Stimulated activated naive CD8-positive, alpha-beta T cell treated with anti-CD3 and anti-CD28 coated beads, Interleukin-15, Interleukin-2, amounts not matched to agents 100 ng/mL and 50 ng/mL, for 24 hours (primary cell): ENCODE results near the gene SRP68.

Experiments used
- H3K27ac Mint-ChIP-seq: one replicate; pipeline ENCODE4 v1.8.0; 2021; ENCODE audit warnings: mild to moderate bottlenecking, mixed read lengths
- H3K27me3 Mint-ChIP-seq: one replicate; pipeline ENCODE4 v1.8.0; 2021; ENCODE audit warnings: mixed read lengths
- H3K36me3 Mint-ChIP-seq: one replicate; pipeline ENCODE4 v1.8.0; 2021; ENCODE audit warnings: low read depth, mixed read lengths
- H3K4me1 Mint-ChIP-seq: one replicate; pipeline ENCODE4 v1.8.0; 2021; ENCODE audit warnings: low read depth, mixed read lengths
- H3K4me3 Mint-ChIP-seq: one replicate; pipeline ENCODE4 v1.8.0; 2021; ENCODE audit warnings: mild to moderate bottlenecking, mixed read lengths
- H3K9me3 Mint-ChIP-seq: one replicate; pipeline ENCODE4 v1.8.0; 2021; ENCODE audit warnings: mixed read lengths

The SRP68 gene

GRCh38 chr17:76025294-76025693, 47.0 kb downstream of the SRP68 start:
- Mint-ChIP-seq H3K4me1 (peaks cover 15% of the 10 kb centered on the region), H3K9me3 (no peaks in the 10 kb centered on the region), H3K27me3 (no peaks in the 10 kb centered on the region), H3K27ac (no peak overlapping the region), H3K4me3 (no peak overlapping the region), H3K36me3 (no peaks in the 10 kb centered on the region)

- H3K27ac Mint-ChIP-seq, result no peak overlapping the region
- H3K27me3 Mint-ChIP-seq, result no peaks in the 10 kb centered on the region
- H3K4me1 Mint-ChIP-seq, result peaks cover 8% of the 10 kb centered on the region
- H3K36me3 Mint-ChIP-seq, result no peaks in the 10 kb centered on the region
- no peak overlapping the region for H3K4me3 Mint-ChIP-seq
- no peaks in the 10 kb centered on the region for H3K9me3 Mint-ChIP-seq
Observed at GRCh38 chr17:76024353-76024752, 48.0 kb downstream of the SRP68 start.

DNA sequence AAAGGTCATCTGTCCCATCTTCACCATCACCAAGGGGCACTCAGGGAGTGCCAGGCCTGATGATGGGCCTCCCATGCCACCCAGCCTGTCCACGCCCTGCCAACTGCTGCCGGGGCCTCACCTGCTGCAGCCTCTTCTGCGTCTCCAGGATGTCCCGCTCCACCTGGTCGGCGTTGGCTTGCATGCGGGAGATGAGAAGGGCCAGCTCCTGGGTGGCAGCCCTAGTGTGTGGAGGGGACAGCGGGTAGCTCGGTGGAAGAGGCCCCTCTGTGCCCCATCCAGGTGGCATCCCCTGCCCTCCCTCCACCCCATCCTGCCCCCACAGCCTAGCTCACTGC, 48.4 kb downstream of the SRP68 start:
- Mint-ChIP-seq H3K4me1 (peaks cover 3% of the 10 kb centered on the region), H3K36me3 (no peaks in the 10 kb centered on the region), H3K27ac (no peak overlapping the region), H3K9me3 (no peaks in the 10 kb centered on the region), H3K27me3 (no peaks in the 10 kb centered on the region), H3K4me3 (no peak overlapping the region)

- Mint-ChIP-seq H3K36me3 (no peaks in the 10 kb centered on the region), H3K27me3 (no peaks in the 10 kb centered on the region), H3K4me3 (no peak overlapping the region), H3K27ac (no peak overlapping the region), H3K9me3 (no peaks in the 10 kb centered on the region), H3K4me1 (no peaks in the 10 kb centered on the region)
Observed at GRCh38 chr17:76022973-76023899, 49.1 kb downstream of the SRP68 start.

GRCh38 chr17:76022285-76022684, 50.0 kb downstream of the SRP68 start:
- Mint-ChIP-seq H3K27ac (no peak overlapping the region), H3K27me3 (no peaks in the 10 kb centered on the region), H3K4me3 (no peak overlapping the region), H3K9me3 (no peaks in the 10 kb centered on the region), H3K4me1 (no peaks in the 10 kb centered on the region), H3K36me3 (no peaks in the 10 kb centered on the region)

GRCh38 chr17:76019833-76020467, 52.4 kb downstream of the SRP68 start:
- no peaks in the 10 kb centered on the region for H3K4me1 Mint-ChIP-seq
- no peaks in the 10 kb centered on the region for H3K9me3 Mint-ChIP-seq
- no peak overlapping the region for H3K27ac Mint-ChIP-seq
- H3K27me3 Mint-ChIP-seq, result no peaks in the 10 kb centered on the region
- H3K4me3 Mint-ChIP-seq, result no peak overlapping the region
- no peaks in the 10 kb centered on the region for H3K36me3 Mint-ChIP-seq

DNA sequence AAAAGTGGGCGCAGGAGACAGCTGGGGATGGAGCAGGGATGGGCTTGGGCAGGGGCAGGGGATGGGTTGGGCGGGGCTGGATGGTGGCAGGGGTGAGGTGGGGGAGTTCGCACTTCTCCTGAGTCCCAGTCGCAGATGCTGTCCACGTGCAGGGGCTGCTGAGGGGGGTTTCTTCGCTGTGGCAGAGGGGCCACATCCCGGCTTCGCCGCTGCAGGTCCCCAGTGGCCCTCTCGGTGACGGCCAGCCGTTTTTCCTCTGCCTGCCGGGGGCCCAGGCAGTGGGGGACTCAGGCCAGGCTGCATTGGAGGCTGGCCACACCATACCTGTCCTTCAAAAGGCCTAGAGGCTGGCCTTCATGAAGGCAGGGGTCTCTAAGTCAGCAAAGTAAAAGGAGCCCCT, 53.5 kb downstream of the SRP68 start:
- H3K27me3 Mint-ChIP-seq, result no peaks in the 10 kb centered on the region
- no peaks in the 10 kb centered on the region for H3K36me3 Mint-ChIP-seq
- H3K4me1 Mint-ChIP-seq, result peaks cover 5% of the 10 kb centered on the region
- H3K27ac Mint-ChIP-seq, result no peak overlapping the region
- H3K9me3 Mint-ChIP-seq, result no peaks in the 10 kb centered on the region
- H3K4me3 Mint-ChIP-seq, result no peak overlapping the region

GRCh38 chr17:76018340-76018680, 54.0 kb downstream of the SRP68 start:
- Mint-ChIP-seq H3K4me3 (no peak overlapping the region), H3K27me3 (no peaks in the 10 kb centered on the region), H3K36me3 (no peaks in the 10 kb centered on the region), H3K27ac (no peak overlapping the region), H3K9me3 (no peaks in the 10 kb centered on the region), H3K4me1 (peaks cover 6% of the 10 kb centered on the region)

DNA sequence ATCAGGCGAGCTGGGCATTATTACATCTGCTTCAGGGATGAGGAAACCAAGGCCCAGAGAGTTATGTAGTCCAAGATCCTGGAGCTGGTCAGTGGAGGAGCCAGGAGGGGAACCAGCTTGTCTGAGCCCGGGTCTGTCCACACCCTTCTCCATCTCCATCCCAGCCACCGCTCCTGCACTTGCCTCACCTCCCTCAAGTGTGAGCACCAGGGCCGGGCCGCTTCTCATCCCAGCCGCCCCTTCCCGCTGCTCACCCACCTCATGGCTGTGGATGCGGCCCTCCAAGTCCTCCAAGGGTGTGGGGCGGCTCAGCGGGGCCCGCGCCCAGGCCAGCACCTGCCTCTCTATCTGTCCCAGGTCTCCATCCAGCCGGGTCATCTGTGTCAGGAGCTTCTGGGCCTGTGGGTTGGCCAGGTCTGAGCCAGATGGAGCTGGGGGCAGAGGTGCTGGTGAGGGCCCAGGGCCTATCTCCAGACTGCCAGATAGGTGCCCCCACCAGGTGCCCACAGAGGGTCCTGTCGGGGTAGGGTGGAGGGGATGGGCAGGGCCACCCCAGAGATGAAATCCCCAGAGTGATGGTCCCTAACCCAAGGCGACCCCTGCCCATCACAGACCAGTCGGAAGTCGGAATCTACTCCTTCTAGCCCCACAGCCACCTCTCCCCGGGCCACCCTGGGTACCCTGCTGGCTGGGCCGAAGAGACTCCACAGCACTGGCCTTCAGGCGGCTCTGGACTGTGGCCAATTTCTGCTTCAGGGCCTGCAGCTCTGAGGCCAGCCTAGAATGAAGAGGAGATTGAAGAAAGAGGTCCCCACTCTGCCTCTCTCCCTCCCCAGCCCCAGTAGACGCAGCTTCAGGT, 54.6 kb downstream of the SRP68 start:
- Mint-ChIP-seq H3K27ac (no peak overlapping the region), H3K4me1 (peaks cover 6% of the 10 kb centered on the region), H3K9me3 (no peaks in the 10 kb centered on the region), H3K27me3 (no peaks in the 10 kb centered on the region), H3K4me3 (no peak overlapping the region), H3K36me3 (no peaks in the 10 kb centered on the region)

GRCh38 chr17:76014925-76015261, 57.4 kb downstream of the SRP68 start:
- Mint-ChIP-seq H3K27me3 (no peaks in the 10 kb centered on the region), H3K27ac (no peak overlapping the region), H3K9me3 (no peaks in the 10 kb centered on the region), H3K4me3 (no peak overlapping the region), H3K36me3 (no peaks in the 10 kb centered on the region), H3K4me1 (peaks cover 6% of the 10 kb centered on the region)

- Mint-ChIP-seq H3K9me3 (no peaks in the 10 kb centered on the region), H3K4me1 (peaks cover 6% of the 10 kb centered on the region), H3K4me3 (no peak overlapping the region), H3K27me3 (no peaks in the 10 kb centered on the region), H3K27ac (no peak overlapping the region), H3K36me3 (no peaks in the 10 kb centered on the region)
Observed at GRCh38 chr17:76014100-76014924, 58.0 kb downstream of the SRP68 start.

- Mint-ChIP-seq H3K27me3 (no peaks in the 10 kb centered on the region), H3K36me3 (no peaks in the 10 kb centered on the region), H3K9me3 (no peaks in the 10 kb centered on the region), H3K4me3 (no peak overlapping the region), H3K4me1 (peaks cover 6% of the 10 kb centered on the region), H3K27ac (no peak overlapping the region)
Observed at GRCh38 chr17:76013377-76013932, 58.9 kb downstream of the SRP68 start.

DNA sequence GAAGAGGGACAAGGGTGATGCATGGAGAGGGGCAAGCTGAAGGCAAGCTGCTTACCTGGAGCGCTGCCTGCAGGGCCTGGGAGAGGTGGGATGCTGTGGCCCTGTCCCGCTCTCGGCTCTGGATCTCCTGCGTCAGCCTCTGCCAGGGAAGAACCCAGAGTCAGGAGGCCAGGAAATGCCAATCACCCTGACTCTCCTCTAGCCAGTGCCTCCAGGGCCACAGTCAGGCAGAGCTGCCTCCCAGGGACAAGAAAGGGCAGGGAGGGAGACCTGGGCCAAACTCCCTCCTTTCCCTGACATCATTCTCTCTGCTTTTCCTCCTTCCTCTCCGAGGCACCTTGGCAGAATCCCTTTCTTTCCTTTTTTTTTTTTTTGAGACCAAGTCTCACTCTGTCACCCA, 60.4 kb downstream of the SRP68 start:
- H3K4me1 Mint-ChIP-seq, result peaks cover 6% of the 10 kb centered on the region
- H3K27ac Mint-ChIP-seq, result no peak overlapping the region
- H3K4me3 Mint-ChIP-seq, result no peak overlapping the region
- no peaks in the 10 kb centered on the region for H3K9me3 Mint-ChIP-seq
- no peaks in the 10 kb centered on the region for H3K27me3 Mint-ChIP-seq
- H3K36me3 Mint-ChIP-seq, result no peaks in the 10 kb centered on the region

GRCh38 chr17:76009969-76010661, 62.2 kb downstream of the SRP68 start:
- no peaks in the 10 kb centered on the region for H3K9me3 Mint-ChIP-seq
- peaks cover 6% of the 10 kb centered on the region for H3K4me1 Mint-ChIP-seq
- no peak overlapping the region for H3K27ac Mint-ChIP-seq
- no peak overlapping the region for H3K4me3 Mint-ChIP-seq
- no peaks in the 10 kb centered on the region for H3K27me3 Mint-ChIP-seq
- no peaks in the 10 kb centered on the region for H3K36me3 Mint-ChIP-seq
